Activated CD4-positive, alpha-beta T cell treated with anti-CD3 and anti-CD28 coated beads, Interleukin-2, Interleukin-6, amounts not matched to agents 100 ng/mL and 50 ng/mL, durations not matched to agents 16 hours and 8 hours (primary cell): ENCODE results near the gene PLXNC1.

Experiments used
- DNase-seq: peaks from one replicate; pipeline ENCODE4 v3.0.0-alpha.2; 2020

The PLXNC1 gene

GRCh38 chr12:94135896-94136295, 12.5 kb upstream of the PLXNC1 start:
- DNase-seq = no peak

- no peak for DNase-seq
Observed at GRCh38 chr12:94139816-94140215, 8.6 kb upstream of the PLXNC1 start.

- peak; percentile 69 for DNase-seq
Observed at GRCh38 chr12:94140556-94140955, 7.8 kb upstream of the PLXNC1 start.

GRCh38 chr12:94141004-94141764, 7.2 kb upstream of the PLXNC1 start:
- no peak for DNase-seq

GRCh38 chr12:94141892-94142291, 6.5 kb upstream of the PLXNC1 start:
- no peak for DNase-seq

- no peak for DNase-seq
Observed at GRCh38 chr12:94143438-94143837, 4.9 kb upstream of the PLXNC1 start.

- DNase-seq = no peak
Observed at GRCh38 chr12:94143951-94144350, 4.4 kb upstream of the PLXNC1 start.

GRCh38 chr12:94144781-94145180, 3.6 kb upstream of the PLXNC1 start:
- DNase-seq = no peak

- DNase-seq = peak; percentile 24
Observed at GRCh38 chr12:94145191-94145983, 3.0 kb upstream of the PLXNC1 start.

- no peak for DNase-seq
Observed at GRCh38 chr12:94146166-94146936, 2.0 kb upstream of the PLXNC1 start.

- no peak for DNase-seq
Observed at GRCh38 chr12:94147387-94147990, 888 bp upstream of the PLXNC1 start.

GRCh38 chr12:94148739-94149118, 352 bp downstream of the PLXNC1 start:
- DNase-seq = no peak

- peak; percentile 54 for DNase-seq
Observed at GRCh38 chr12:94149119-94149780, 873 bp downstream of the PLXNC1 start.

- peak; percentile 27 for DNase-seq
Observed at GRCh38 chr12:94149781-94150239, 1.4 kb downstream of the PLXNC1 start.

GRCh38 chr12:94150240-94151121, 2.1 kb downstream of the PLXNC1 start:
- DNase-seq = peak; percentile 58

- no peak for DNase-seq
Observed at GRCh38 chr12:94151582-94151981, 3.2 kb downstream of the PLXNC1 start.

GRCh38 chr12:94152292-94153078, 4.1 kb downstream of the PLXNC1 start:
- DNase-seq = no peak

GRCh38 chr12:94157181-94157580, 8.8 kb downstream of the PLXNC1 start:
- no peak for DNase-seq

- DNase-seq = peak; percentile 47
Observed at GRCh38 chr12:94157981-94158411, 9.6 kb downstream of the PLXNC1 start.

GRCh38 chr12:94158666-94159065, 10.3 kb downstream of the PLXNC1 start:
- DNase-seq = no peak
